Measurements from ENCODE around the gene RPS29.

GRCh38 chr14:49541049-49541448, 45.1 kb downstream of the RPS29 start:
- TF ChIP-seq POLR2A (IDR thresholded peaks at IDR 0.05; ENCODE audit: low read depth, low read length) (no peak), POLR2AphosphoS5 (IDR thresholded peaks at IDR 0.05; ENCODE audit: low read depth, low read length) (no peak)

Data from GM12891 (cell line).